ENCODE data around the gene CTNNA3. TPM values are rescaled to one million over a fixed set of nuclear protein-coding genes. Genes with fewer than 3 reads are reported as not detected.

The CTNNA3 gene
- total and polyA plus RNA-seq, 4 donors, result 0.16 to 2.4 (median 1.4) TPM

GRCh38 chr10:66639371-66639770, 1056.6 kb downstream of the CTNNA3 start:
- 12% methylated on average over 1 of the region's 1 CpG for WGBS
- TF ChIP-seq SP1 (IDR thresholded peaks at IDR 0.05) (no peak), JUND (IDR thresholded peaks at IDR 0.05) (no peak), FOXA2 (IDR thresholded peaks at IDR 0.05) (no peak), TAF1 (conservative IDR thresholded peaks at IDR 0.05) (no peak)
- no peak overlapping the region for H3K4me3 ChIP-seq (ENCODE audit: low read depth in 1 of 3, low read length in 3 of 3)
- no peaks in the 10 kb centered on the region for H3K4me1 ChIP-seq (ENCODE audit: control insufficient read depth in 4 of 4, insufficient read depth in 4 of 4, low read length in 3 of 4)
- no peak overlapping the region for H3K9ac ChIP-seq (ENCODE audit: low read depth in 1 of 2, low read length in 2 of 2)
- no peaks in the 10 kb centered on the region for H3K27me3 ChIP-seq (ENCODE audit: control insufficient read depth in 4 of 4, insufficient read depth in 4 of 4, low read length in 3 of 4)
- no peaks in the 10 kb centered on the region for H3K36me3 ChIP-seq (ENCODE audit: control insufficient read depth in 4 of 4, insufficient read depth in 3 of 4, low read depth in 1 of 4, low read length in 3 of 4)
- H3K9me3 ChIP-seq (ENCODE audit: control insufficient read depth in 4 of 4, low read length in 3 of 4), result no peaks in the 10 kb centered on the region
- no peak for DNase-seq (ENCODE audit: low spot score)
- no peak overlapping the region for H3K27ac ChIP-seq (ENCODE audit: low read depth in 1 of 2, low read length in 2 of 2)

DNA sequence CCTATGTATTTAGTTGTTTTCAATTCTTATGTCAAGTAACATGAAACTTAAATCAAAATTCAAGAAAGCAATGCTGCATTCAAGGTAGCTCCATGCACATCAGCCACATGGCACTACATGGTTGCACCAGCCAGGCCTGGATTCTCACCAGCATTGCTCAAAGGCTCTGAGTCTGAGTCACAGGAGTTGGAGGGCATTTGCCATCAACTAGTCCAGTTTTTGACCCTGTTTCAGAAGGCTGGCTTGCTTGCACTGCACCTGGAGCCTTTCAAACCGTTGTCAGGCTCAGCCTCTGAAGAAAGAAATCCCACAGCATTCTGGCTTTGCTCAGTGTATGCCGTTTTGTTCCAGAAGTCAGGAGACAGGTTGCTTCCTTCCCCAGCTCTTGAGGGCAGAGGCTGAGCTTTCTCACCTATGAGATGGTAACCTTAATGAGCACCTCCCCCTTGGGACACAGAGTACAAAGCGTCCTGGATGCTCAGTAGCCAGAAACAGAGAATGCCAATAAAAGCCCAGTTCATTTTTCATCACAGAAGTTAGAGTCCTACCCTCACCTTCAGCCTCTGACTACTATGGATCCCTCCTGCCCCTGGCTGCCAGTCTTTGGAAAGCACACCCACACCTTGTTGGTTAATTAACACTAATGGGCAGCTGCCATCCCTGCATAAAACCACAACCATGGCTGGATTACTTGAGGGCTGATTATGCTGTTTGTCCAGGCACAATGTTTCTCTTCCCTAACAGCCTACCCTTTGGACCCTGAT, 1058.5 kb downstream of the CTNNA3 start:
- WGBS, result 63% methylated on average over 3 of the region's 3 CpGs
- no peak for DNase-seq (ENCODE audit: low spot score)
- TF ChIP-seq FOXA2 (IDR thresholded peaks at IDR 0.05) (no peak), HNF4A (conservative IDR thresholded peaks at IDR 0.05) (no peak), YY1 (IDR thresholded peaks at IDR 0.05) (no peak), FOXA1 (IDR thresholded peaks at IDR 0.05) (no peak)
- TF ChIP-seq, protein P1, sequence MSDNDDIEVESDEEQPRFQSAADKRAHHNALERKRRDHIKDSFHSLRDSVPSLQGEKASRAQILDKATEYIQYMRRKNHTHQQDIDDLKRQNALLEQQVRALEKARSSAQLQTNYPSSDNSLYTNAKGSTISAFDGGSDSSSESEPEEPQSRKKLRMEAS (IDR thresholded peaks at IDR 0.05), result no peak

DNA sequence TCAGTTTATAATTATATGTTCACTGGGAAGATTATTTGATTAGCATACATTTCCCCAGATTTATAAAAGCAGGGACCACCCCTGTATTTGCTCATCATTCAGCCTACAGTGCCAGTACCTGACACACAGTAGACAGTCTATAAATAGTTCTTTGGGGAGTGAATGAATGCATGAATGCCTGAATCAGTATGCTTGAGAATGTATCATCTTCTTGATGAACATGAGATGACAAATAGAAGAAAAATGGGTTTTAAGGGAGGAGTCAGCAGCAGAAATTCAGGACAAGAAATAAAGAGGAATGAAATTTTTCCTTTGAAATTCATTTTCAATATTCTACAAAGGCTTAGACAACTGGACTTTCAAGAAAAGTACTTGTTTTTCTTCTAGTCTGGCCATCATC, 1066.0 kb downstream of the CTNNA3 start:
- Histone ChIP-seq H3K9ac (ENCODE audit: low read depth in 1 of 2, low read length in 2 of 2) (no peak overlapping the region), H3K4me1 (ENCODE audit: control insufficient read depth in 4 of 4, insufficient read depth in 4 of 4, low read length in 3 of 4) (no peaks in the 10 kb centered on the region), H3K36me3 (ENCODE audit: control insufficient read depth in 4 of 4, insufficient read depth in 3 of 4, low read depth in 1 of 4, low read length in 3 of 4) (no peaks in the 10 kb centered on the region), H3K4me3 (ENCODE audit: low read depth in 1 of 3, low read length in 3 of 3) (no peak overlapping the region), H3K27me3 (ENCODE audit: control insufficient read depth in 4 of 4, insufficient read depth in 4 of 4, low read length in 3 of 4) (no peaks in the 10 kb centered on the region), H3K9me3 (ENCODE audit: control insufficient read depth in 4 of 4, low read length in 3 of 4) (no peaks in the 10 kb centered on the region), H3K27ac (ENCODE audit: low read depth in 1 of 2, low read length in 2 of 2) (no peak overlapping the region)
- no peak for TF ChIP-seq EGR1 (IDR thresholded peaks at IDR 0.05; ENCODE audit: low read depth in 2 of 2)
- TF ChIP-seq FOXA1 (IDR thresholded peaks at IDR 0.05), result no peak
- TF ChIP-seq, protein P2, sequence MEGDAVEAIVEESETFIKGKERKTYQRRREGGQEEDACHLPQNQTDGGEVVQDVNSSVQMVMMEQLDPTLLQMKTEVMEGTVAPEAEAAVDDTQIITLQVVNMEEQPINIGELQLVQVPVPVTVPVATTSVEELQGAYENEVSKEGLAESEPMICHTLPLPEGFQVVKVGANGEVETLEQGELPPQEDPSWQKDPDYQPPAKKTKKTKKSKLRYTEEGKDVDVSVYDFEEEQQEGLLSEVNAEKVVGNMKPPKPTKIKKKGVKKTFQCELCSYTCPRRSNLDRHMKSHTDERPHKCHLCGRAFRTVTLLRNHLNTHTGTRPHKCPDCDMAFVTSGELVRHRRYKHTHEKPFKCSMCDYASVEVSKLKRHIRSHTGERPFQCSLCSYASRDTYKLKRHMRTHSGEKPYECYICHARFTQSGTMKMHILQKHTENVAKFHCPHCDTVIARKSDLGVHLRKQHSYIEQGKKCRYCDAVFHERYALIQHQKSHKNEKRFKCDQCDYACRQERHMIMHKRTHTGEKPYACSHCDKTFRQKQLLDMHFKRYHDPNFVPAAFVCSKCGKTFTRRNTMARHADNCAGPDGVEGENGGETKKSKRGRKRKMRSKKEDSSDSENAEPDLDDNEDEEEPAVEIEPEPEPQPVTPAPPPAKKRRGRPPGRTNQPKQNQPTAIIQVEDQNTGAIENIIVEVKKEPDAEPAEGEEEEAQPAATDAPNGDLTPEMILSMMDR (IDR thresholded peaks at IDR 0.05; ENCODE audit: low read depth, low read length, missing input control), result no peak
- no peak for TF ChIP-seq TAF1 (conservative IDR thresholded peaks at IDR 0.05)
- no peak for DNase-seq (ENCODE audit: low spot score)

More for the DNA sequence above, 1058.5 kb downstream of the CTNNA3 start:
- no peak overlapping the region for H3K27ac ChIP-seq (ENCODE audit: low read depth in 1 of 2, low read length in 2 of 2)
- H3K36me3 ChIP-seq (ENCODE audit: control insufficient read depth in 4 of 4, insufficient read depth in 3 of 4, low read depth in 1 of 4, low read length in 3 of 4), result no peaks in the 10 kb centered on the region
- no peak overlapping the region for H3K9ac ChIP-seq (ENCODE audit: low read depth in 1 of 2, low read length in 2 of 2)
- H3K27me3 ChIP-seq (ENCODE audit: control insufficient read depth in 4 of 4, insufficient read depth in 4 of 4, low read length in 3 of 4), result no peaks in the 10 kb centered on the region
- H3K9me3 ChIP-seq (ENCODE audit: control insufficient read depth in 4 of 4, low read length in 3 of 4), result no peaks in the 10 kb centered on the region
- no peak overlapping the region for H3K4me3 ChIP-seq (ENCODE audit: low read depth in 1 of 3, low read length in 3 of 3)
- no peaks in the 10 kb centered on the region for H3K4me1 ChIP-seq (ENCODE audit: control insufficient read depth in 4 of 4, insufficient read depth in 4 of 4, low read length in 3 of 4)

DNA sequence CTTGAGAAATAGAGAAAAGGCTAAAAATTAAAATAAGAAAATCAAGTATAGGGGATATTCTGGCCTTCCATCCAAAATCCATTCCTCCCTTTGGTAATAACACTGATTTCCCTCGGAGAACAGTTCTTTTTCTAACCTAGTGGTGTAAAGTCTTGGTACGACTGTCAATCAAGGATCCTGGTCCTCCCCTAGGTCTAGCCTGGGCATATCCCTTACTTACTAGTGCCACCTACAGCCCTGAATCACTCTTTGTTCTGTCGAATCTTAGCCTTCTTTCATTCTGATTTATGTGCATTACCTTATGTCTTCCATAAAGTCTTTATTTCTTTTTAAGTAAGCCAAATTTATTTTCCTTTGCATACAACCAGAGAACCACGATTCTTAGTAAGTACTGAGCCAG, 1068.8 kb downstream of the CTNNA3 start:
- H3K36me3 ChIP-seq (ENCODE audit: control insufficient read depth in 4 of 4, insufficient read depth in 3 of 4, low read depth in 1 of 4, low read length in 3 of 4), result no peaks in the 10 kb centered on the region
- H3K4me3 ChIP-seq (ENCODE audit: low read depth in 1 of 3, low read length in 3 of 3), result no peak overlapping the region
- no peak overlapping the region for H3K9ac ChIP-seq (ENCODE audit: low read depth in 1 of 2, low read length in 2 of 2)
- 37% methylated on average over 4 of the region's 4 CpGs for WGBS
- DNase-seq (ENCODE audit: low spot score), result no peak
- no peaks in the 10 kb centered on the region for H3K4me1 ChIP-seq (ENCODE audit: control insufficient read depth in 4 of 4, insufficient read depth in 4 of 4, low read length in 3 of 4)
- H3K27ac ChIP-seq (ENCODE audit: low read depth in 1 of 2, low read length in 2 of 2), result no peak overlapping the region
- TF ChIP-seq NR2F2 (IDR thresholded peaks at IDR 0.05) (no peak), RAD21 (IDR thresholded peaks at IDR 0.05) (peak; percentile 90 to 93), TAF1 (conservative IDR thresholded peaks at IDR 0.05) (no peak), HNF4G (IDR thresholded peaks at IDR 0.05) (no peak), FOXA1 (IDR thresholded peaks at IDR 0.05) (no peak), JUND (IDR thresholded peaks at IDR 0.05) (no peak), EGR1 (IDR thresholded peaks at IDR 0.05; ENCODE audit: low read depth in 2 of 2) (no peak), HNF4A (conservative IDR thresholded peaks at IDR 0.05) (no peak), SP1 (IDR thresholded peaks at IDR 0.05) (no peak), YY1 (IDR thresholded peaks at IDR 0.05) (no peak)
- TF ChIP-seq, protein P2 (IDR thresholded peaks at IDR 0.05; ENCODE audit: low read depth, low read length, missing input control), result peak; percentile 46
- TF ChIP-seq, protein P1 (IDR thresholded peaks at IDR 0.05), result no peak
- TF ChIP-seq, protein P3, sequence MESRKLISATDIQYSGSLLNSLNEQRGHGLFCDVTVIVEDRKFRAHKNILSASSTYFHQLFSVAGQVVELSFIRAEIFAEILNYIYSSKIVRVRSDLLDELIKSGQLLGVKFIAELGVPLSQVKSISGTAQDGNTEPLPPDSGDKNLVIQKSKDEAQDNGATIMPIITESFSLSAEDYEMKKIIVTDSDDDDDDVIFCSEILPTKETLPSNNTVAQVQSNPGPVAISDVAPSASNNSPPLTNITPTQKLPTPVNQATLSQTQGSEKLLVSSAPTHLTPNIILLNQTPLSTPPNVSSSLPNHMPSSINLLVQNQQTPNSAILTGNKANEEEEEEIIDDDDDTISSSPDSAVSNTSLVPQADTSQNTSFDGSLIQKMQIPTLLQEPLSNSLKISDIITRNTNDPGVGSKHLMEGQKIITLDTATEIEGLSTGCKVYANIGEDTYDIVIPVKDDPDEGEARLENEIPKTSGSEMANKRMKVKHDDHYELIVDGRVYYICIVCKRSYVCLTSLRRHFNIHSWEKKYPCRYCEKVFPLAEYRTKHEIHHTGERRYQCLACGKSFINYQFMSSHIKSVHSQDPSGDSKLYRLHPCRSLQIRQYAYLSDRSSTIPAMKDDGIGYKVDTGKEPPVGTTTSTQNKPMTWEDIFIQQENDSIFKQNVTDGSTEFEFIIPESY (IDR thresholded peaks at IDR 0.05), result no peak
- H3K27me3 ChIP-seq (ENCODE audit: control insufficient read depth in 4 of 4, insufficient read depth in 4 of 4, low read length in 3 of 4), result no peaks in the 10 kb centered on the region
- H3K9me3 ChIP-seq (ENCODE audit: control insufficient read depth in 4 of 4, low read length in 3 of 4), result no peaks in the 10 kb centered on the region
